GM19467 (cell line): ENCODE results near the gene KRTAP1-3.
"Not testable (repeated sequence)": the region's sequence is repeated elsewhere in the genome, so short reads cannot be mapped to it uniquely, and the experiment has no call there.

Source experiments
- ATAC-seq: cut with Tn5 transposase; IDR thresholded peaks from one replicate; pipeline ENCODE4 v1.9.1; 2021; ENCODE audit warnings: mild to moderate bottlenecking, moderate library complexity; ENCODE audit not compliant: unreplicated experiment

KRTAP1-3 gene, protein sequence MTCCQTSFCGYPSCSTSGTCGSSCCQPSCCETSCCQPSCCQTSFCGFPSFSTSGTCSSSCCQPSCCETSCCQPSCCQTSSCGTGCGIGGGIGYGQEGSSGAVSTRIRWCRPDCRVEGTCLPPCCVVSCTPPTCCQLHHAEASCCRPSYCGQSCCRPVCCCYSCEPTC

DNA sequence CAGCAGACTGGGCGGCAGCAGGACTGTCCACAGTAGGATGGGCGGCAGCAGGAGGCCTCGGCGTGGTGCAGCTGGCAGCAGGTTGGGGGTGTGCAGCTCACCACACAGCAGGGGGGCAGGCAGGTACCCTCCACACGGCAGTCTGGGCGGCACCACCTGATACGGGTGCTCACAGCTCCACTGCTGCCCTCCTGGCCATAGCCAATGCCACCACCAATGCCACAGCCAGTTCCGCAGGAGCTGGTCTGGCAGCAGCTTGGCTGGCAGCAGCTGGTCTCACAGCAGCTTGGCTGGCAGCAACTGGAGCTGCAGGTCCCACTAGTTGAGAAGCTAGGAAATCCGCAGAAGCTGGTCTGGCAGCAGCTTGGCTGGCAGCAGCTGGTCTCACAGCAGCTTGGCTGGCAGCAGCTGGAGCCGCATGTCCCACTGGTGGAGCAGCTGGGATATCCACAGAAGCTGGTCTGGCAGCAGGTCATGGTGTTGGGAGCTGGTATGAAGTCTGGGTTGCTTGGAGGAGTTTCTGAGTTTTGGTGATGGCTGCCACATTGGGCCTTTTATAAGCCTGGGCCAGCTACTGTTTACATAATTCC lies at the start of gene KRTAP1-3:
Gene KRTAP1-3 (minus strand): TSS at position 529 of the 590 bp plus-strand sequence. CDS start 53 bp downstream, at position 476.
- not testable (repeated sequence) for ATAC-seq

DNA sequence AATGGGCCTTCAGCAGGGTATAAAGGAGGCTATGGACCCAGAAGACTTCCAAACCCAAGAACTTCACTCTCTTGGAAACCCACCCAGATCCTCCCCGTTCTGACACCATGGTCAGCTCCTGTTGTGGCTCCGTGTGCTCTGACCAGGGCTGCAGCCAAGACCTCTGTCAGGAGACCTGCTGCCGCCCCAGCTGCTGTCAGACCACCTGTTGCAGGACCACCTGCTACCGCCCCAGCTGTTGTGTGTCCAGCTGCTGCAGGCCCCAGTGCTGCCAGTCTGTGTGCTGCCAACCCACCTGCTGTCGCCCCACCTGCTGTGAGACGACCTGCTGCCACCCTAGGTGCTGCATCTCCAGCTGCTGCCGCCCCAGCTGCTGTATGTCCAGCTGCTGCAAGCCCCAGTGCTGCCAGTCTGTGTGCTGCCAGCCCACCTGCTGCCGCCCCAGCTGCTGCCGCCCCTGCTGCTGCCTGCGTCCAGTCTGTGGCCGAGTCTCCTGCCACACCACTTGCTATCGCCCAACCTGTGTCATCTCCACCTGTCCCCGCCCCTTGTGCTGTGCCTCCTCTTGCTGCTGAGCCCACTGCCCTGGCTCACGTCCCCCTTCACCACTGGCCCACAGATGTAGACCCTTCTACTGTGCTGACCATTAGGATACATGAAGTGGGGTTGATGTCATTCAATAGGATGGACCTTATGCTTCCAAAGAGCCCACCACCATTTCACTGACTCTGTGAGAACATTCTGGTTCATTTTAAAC lies 49.6 kb upstream of the KRTAP1-3 start, which contains the start of gene KRTAP4-7:
Gene KRTAP4-7 (plus strand): TSS at position 51 of the 757 bp plus-strand sequence. CDS start 57 bp downstream, at position 108.
- ATAC-seq: not testable (repeated sequence)

DNA sequence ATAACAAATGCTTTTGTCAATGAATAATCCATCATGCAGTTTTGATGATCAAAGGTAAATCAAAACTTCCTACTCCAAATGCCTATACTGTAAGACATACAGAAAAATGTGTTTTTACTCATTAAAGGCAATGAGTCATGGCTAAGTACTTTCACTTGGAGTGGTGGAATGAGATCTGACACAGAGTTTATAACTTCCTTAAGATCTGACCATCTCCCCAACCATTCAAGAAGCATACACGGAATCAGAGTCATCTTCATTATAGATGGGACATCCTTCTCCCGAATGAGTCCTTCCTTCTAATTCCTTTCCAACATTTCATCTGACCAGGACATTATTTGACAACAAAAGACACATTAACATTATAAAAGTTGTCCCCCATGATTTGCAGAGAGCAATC lies 48.8 kb upstream of the KRTAP1-3 start:
- ATAC-seq: not testable (repeated sequence)

DNA sequence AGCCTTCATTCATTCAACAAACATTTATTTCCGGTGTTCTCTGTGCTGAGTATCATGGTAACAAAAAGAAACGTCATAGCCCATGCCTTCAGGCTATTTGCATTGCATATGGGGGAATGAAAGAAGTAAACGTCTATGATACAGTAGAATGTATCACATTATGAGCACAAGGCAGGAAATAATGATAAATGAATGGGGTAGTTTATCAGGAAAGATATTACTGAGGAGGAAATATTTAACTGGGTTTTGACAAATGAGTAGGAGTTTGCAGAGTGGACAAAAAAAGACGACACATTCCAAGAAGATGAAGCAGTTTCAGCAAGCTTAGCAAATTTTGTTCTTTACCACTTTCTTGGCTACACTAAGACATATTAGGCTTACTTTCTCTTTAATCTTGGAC lies 48.0 kb upstream of the KRTAP1-3 start:
- ATAC-seq: no peak

DNA sequence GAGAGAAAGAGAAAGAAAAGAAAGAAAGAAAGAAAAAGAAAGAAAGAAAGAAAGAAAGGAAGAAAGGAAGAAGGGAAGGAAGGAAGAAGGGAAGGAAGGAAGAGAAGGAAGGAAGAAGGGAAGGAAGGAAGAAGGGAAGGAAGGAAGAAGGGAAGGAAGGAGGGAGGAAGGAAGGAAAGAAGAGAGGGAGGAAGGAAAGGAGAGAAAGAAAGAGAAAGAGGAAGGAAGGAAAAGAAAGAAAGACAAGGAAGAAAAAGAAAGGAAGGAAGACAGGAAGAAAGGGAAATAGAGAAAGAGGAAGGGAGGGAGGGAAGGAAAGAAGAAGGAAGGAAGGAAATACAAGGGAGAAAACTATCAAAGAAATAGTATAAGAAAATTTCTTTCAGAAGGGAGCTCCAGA lies 42.1 kb upstream of the KRTAP1-3 start:
- ATAC-seq: no peak

DNA sequence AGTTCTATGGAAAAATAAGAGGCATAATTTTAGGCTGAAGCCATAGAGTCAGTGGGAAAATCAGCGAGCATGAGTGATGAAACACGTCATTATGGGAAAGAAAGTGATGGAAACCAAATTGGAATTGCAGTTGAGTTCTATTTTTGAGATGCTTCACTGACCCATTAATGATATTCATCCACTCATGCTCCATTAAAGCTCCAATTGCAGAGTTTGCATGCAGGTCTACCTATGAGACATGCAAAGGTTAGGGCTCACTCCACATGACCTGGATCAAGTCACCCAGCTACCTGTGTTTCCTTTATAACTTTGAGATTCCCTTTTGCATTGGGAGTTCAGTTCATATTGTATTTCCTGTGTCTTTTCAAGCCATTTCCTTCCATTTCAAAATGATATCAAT lies 39.0 kb upstream of the KRTAP1-3 start:
- no peak for ATAC-seq

DNA sequence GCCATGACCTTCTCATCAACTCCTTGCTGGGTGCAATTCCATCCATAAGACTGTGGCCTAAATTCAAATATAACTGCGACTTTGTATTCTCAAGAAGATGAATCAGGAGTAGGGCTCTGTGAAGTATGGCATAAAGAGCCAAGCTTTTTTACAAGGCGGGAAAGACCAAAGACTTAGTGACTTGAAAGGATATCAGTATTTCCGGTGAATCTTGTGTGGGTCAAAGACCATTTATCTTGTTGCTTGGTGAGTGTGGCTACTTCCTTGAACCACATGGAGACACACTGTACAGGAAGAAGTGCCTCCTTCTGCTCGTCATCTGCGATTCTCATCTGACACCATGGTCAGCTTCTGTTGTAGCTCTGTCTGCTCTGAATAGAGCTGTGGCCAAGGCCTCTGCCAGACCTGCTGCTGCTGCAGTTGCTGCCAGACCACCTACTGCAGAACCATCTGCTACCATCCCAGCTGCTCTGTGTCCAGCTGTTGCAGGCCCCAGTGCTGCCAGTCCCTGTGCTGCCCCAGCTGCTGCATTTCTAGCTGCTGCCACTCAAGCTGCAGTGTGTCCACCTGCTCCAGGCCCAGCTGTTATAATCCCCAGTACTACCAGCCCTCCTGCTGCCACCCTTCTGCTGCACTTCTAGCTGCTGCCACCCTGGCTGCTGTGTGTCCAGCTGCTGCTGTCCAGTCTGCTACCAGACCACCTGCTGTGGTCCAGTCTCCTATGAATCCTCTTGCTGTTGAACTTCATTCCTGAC lies 37.1 kb upstream of the KRTAP1-3 start:
- no peak for ATAC-seq

DNA sequence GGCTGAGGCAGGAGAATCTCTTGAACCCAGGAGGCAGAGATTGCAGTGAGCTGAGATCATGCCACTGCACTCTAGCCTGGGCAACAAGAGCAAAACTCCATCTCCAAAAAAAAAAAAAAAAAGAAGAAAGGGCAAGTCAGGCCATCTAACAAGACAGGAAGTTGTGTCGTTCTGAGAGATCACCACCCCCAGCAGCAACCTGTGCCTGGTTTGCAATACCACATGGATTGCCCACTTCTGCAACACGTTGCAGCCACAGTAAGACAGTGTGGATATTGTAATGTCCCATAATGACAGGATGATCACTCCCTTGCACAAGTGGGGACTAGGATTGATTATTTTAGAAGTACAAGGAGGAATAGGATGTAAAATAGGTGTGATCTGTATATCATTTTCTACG lies 34.4 kb upstream of the KRTAP1-3 start:
- no peak for ATAC-seq

DNA sequence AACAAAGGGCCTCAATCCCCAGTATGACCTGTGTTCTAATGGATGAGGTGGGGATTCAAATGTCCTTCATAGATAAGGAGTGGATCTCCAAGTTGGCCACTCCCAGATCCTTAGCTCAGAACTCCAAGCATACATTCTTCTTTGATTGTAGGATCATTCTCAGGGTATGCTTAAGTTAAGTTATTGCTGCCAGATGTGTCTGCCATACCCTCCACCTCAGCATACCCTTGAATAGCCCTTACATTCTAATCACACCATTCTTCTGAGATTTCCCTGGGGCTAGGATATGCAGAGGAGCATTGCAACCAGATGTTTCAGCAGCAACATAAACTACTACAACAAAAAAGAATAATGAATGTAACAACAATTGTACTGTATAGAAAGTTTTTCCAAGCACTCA lies 32.6 kb upstream of the KRTAP1-3 start:
- no peak for ATAC-seq

DNA sequence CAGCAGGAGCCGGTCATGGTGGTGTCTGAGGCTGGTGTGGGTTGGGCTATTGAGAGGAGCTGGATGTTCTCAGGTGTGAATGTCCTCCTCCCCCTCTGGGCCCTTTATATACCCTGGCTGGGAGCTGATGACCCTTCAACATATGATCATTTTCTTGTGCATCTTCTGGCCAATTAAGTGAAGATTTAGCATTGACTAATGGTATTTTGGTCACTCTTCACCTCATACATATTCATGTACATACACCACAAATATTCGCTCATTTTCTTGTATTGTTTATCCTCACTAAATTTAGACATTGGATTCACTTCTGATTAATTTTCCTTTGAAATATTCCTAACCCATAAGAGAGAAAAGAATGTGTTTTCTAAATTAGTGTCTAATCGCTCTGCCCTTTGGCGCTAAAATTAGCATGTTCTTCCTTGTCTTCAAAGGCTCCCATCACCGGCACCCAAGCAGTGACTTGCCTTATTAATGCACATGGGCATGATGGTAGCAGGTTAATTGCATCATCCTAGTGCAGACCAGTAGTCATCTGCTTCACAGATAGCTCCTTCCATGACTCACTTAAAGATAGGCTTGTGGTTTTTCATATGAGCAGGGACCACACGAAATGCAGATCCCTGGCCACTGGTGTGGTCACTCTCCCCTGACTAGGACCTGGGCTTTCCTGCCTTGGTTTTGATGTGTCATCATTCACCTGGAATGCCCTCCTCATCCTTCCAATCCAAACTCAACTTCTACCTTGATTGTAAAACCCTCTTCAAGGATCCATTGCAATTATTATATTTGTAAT lies 31.4 kb upstream of the KRTAP1-3 start, which contains the start of gene KRTAP2-4:
Gene KRTAP2-4 (minus strand): TSS at position 51 of the 796 bp plus-strand sequence. CDS start 34 bp downstream, at position 17.
- no peak for ATAC-seq

DNA sequence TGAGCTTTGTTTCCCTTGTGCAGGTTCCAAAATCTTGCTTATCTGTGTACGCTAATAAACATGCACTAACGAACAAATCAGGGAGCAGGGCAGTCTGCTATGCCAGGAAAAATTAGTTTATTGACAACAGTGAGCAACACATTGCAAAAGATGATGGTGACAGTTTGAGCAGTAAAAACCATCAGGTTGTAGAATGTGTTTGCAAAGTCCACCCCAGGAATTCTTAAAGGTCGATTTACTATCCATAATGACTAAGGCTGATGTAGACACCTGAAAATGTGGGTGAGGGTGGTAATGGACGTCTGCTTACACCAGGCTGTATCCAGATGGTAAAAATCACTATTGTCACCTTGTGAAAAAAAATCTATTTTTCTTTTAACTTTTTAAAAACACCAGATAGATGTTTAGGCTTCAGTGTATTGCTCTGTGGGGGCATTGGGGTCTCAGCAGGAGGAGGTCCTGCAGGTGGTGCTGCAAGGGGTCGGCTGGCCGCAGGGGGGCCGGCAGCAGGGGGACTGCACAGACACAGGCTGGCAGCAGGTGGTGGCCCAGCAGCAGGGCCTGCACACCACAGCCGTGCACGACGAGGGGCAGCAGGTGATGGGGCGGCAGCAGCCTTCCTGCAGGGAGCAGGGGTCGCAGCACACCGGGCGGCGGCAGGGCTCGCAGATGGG lies 30.5 kb upstream of the KRTAP1-3 start:
- ATAC-seq: not testable (repeated sequence)

DNA sequence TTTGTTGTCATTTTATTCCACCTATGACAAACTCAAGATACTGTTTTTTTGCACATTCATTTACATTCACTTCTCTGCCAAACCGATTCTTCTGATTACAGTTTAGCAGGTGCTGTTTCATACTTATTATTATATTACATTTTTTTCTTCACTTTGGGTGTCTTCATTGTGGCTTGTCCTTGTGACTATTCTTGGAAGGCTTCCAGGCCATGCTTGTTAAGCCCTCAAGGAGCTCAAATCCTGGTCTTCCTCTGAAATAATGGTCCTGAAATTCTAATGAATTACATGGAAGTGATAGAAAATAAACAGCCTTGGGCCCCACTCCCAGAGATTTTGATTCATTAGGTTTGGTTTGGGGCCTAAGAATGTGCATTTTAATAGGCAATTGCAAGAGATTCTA lies 29.6 kb upstream of the KRTAP1-3 start:
- no peak for ATAC-seq

DNA sequence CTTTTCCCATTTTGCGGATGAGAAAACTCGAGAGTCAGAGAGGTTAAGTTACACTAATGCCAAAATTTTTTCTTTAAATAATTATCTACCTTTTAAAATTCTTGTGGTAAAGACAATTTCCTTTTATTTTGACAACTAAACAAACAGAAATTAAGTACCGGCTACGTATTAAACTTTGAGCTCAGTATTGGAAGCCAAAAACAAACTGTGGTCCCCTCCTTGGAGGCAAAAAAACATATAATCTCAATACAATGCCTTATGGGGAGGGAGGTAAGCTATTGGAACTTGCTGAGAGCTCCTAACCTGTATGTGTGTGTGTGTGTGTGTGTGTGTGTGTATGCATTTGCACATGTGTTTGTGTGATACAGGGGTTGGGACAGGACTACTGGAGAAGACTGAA lies 28.8 kb upstream of the KRTAP1-3 start:
- ATAC-seq: no peak

DNA sequence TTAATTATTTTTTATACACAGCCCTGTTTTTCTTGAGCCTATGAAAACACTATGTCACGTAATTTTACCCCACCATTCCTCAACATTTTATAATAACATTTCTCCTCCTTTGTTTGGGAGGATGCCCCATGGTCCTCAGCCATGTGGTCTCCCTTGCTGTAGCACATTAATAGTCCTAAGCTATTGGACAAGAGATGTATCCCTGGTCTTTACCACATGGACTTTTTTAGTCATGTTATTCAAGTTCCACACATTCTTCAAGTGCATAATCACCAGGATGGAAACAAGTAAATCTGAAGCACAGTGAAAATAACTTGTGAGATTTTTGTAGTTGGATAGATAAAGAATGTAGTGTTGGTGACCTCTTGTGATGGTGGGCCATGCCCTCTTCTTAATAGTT lies 27.3 kb upstream of the KRTAP1-3 start:
- ATAC-seq: no peak

DNA sequence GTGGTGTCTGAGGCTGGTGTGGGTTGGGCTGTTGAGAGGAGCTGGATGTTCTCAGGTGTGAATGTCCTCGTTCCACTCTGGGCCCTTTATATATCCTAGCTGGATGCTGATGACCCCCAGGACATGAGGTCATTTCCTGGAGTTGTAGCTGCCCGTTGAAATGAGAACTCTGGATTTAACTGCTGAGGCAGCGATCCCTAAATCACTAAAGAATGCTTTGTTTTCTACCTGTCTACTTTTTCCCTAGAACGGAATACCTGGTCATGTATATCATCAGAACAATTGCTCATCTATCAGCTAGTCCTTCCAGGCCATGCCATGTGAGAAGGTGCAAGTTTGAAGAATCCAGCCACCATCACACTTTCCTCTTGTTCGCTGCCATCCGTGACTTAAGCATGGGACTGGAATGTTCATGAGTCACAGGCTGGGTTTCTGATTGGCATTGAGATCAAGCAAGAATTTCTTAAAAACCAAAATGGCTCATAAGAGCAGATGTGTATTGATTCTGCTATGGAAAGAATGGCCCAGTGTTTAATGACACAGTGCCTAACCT lies 25.5 kb upstream of the KRTAP1-3 start, which contains the start of gene KRTAP2-3:
Gene KRTAP2-3 (minus strand): TSS at position 63 of the 553 bp plus-strand sequence. CDS start 64 bp downstream, outside the sequence.
- no peak for ATAC-seq

DNA sequence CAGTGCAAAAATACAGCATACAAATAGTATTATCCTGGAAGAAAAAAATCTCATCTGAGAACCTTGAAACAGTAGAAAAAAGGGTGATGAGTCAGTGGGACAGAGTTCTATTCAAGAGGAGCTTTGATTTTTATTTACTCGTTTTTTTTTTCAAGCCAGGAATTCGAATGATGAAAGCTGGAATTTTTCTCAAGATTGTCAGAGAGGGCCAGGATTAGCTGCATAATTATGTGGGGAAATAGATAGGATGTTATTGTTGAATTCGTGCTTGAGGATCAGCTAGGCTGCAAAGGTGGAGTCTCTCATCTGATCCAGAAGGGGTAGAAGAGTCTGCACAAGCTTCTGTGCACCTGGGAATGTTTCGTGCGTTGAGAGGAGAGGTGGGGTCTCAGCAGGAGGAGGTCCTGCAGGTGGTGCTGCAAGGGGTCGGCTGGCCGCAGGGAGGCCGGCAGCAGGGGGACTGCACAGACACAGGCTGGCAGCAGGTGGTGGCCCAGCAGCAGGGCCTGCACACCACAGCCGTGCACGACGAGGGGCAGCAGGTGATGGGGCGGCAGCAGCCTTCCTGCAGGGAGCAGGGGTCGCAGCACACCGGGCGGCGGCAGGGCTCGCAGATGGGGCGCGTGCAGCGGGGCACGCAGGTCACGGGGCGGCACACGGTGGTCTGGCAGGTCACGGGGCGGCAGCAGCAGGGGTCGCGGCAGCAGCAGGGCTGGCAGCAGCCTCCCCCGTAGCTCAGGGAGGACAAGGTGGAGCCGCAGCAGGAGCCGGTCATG lies 24.8 kb upstream of the KRTAP1-3 start:
- not testable (repeated sequence) for ATAC-seq

DNA sequence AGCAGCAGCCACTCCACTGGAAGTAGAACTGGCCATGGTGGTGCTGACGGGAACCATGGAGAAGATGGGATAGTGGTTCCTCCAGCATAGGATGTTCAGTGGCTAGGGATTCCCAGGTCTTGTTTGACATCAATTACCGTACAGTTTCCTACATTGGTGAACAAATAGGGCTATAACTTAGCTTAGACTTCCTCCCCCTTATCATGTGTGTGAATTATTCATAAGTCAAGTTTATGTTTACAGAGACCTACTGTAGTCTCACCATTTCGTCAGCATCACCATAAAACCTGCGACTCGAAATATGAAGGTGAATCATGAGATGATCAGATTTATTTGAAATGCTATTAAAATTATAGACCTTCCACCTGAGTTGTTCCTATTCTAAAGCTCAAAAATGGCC lies 24.1 kb upstream of the KRTAP1-3 start:
- no peak for ATAC-seq

DNA sequence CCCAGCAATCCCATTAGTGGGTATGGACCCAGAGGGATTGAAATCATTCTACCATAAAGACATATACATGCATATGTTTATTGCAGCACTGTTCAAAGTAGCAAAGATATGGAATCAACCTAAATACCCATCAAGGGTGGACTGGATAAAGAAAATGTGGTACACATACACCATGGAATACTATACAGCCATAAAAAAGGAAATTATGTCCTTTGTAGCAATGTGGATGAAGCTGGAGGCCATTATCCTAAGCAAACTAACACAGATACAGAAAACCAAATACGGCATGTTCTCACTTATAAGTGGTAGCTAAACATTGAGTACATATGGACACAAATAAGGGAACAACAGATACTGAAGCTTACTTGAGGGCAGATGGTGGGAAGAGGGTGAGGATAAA lies 22.9 kb upstream of the KRTAP1-3 start:
- no peak for ATAC-seq

DNA sequence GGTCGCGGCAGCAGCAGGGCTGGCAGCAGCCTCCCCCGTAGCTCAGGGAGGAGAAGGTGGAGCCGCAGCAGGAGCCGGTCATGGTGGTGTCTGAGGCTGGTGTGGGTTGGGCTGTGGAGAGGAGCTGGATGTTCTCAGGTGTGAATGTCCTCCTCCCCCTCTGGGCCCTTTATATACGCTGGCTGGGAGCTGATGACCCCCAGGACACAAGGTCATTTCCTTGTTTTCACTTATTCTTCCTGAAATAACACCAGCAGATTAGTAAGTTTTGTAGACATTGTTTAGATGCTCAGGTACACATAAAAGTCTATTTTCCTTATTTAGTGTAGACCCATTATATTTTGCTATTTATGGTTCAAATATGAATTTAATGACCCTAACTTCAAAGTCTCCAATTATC lies 20.5 kb upstream of the KRTAP1-3 start, which contains the start of gene KRTAP2-2:
Gene KRTAP2-2 (minus strand): TSS at position 101 of the 400 bp plus-strand sequence. CDS start 19 bp downstream, at position 82.
- ATAC-seq: not testable (repeated sequence)
